Suprapubic skin (tissue), 4 donors: ENCODE measurements around the gene MT1M.

Experiments
- CTCF ChIP-seq, 2 donors: fragments of 200-600 bp in 1 of 2; fragments of 450-650 bp in 1 of 2; sonication (generic) in 1 of 2; IDR thresholded peaks; one replicate each; pipeline ENCODE4 v1.5.1; 2016 to 2019; ENCODE audit warnings: antibody characterized with exemption in 2 of 2, mild to moderate bottlenecking in 1 of 2, moderate library complexity in 1 of 2
- POLR2A ChIP-seq, 2 donors: fragments of 450-650 bp; IDR thresholded peaks; one replicate each; pipeline ENCODE4 v1.6.1; 2017; ENCODE audit warnings: antibody characterized with exemption in 2 of 2, mild to moderate bottlenecking in 2 of 2, moderate library complexity in 2 of 2
- POLR2AphosphoS5 ChIP-seq, 3 donors: sonication (generic); formaldehyde crosslinking; IDR thresholded peaks; one replicate each; pipeline ENCODE4 v1.6.1; 2017; ENCODE audit warnings: antibody characterized with exemption in 3 of 3

- TF ChIP-seq CTCF (IDR thresholded peaks at IDR 0.05) (no peak), POLR2AphosphoS5 (IDR thresholded peaks at IDR 0.05) (no peak), POLR2A (IDR thresholded peaks at IDR 0.05) (no peak)
Measured at GRCh38 chr16:56601325-56601724, 31.1 kb upstream of the MT1M start.
